NT2/D1 (cell line): Measurements from ENCODE around the gene UBE2J2.
A peak's percentile ranks its signal among the peaks of the same experiment; 100 is the strongest.

Source experiments
- DNase-seq: peaks from one replicate; pipeline ENCODE4 v3.0.0-alpha.2; 2011; ENCODE audit warnings: low read depth, low spot score
- H3K27me3 ChIP-seq: 2 replicates; pipeline ENCODE4 v1.6.0; 2011; ENCODE audit warnings: mild to moderate bottlenecking; ENCODE audit not compliant: insufficient read length, insufficient read depth
- H3K36me3 ChIP-seq: 2 replicates; pipeline ENCODE4 v1.6.1; 2011; ENCODE audit warnings: mild to moderate bottlenecking, low read length, mixed read lengths; ENCODE audit not compliant: insufficient read depth, insufficient read length
- H3K4me1 ChIP-seq: 2 replicates; pipeline ENCODE4 v1.5.1; 2011; ENCODE audit not compliant: insufficient read depth, insufficient read length
- H3K4me3 ChIP-seq: 2 replicates; pipeline ENCODE4 v1.5.1; 2011; ENCODE audit warnings: low read depth; ENCODE audit not compliant: insufficient read length
- H3K9ac ChIP-seq: 2 replicates; pipeline ENCODE4 v1.6.0; 2011; ENCODE audit warnings: low read depth; ENCODE audit not compliant: insufficient read length
- H3K9me3 ChIP-seq: 2 replicates; pipeline ENCODE4 v1.5.1; 2011; ENCODE audit warnings: mild to moderate bottlenecking, low read length; ENCODE audit not compliant: insufficient read depth
- SUZ12 ChIP-seq: IDR thresholded peaks from 2 replicates; pipeline ENCODE4 v1.6.1; 2011; ENCODE audit not compliant: insufficient read length, insufficient read depth; ENCODE audit errors: extremely low read depth
- YY1 ChIP-seq: IDR thresholded peaks from 2 replicates; pipeline ENCODE4 v1.6.1; 2011; ENCODE audit not compliant: insufficient read length, insufficient read depth
- ZNF274 ChIP-seq: IDR thresholded peaks from 2 replicates; pipeline ENCODE4 v1.6.1; 2011; ENCODE audit warnings: mild to moderate bottlenecking, low read depth, low read length

UBE2J2 gene

GRCh38 chr1:1273512-1274298 is at the start of gene UBE2J2:
TSS of gene UBE2J2 (minus strand) at chr1:1273854. CDS start at chr1:1267992, 5,862 bp downstream.
- Histone ChIP-seq H3K4me3 (peak within 1 kb of the TSS; percentile 84), H3K9me3 (no peaks in the 10 kb centered on the region; the same call in 1 of the 2 replicates), H3K36me3 (peaks cover 37% of the 10 kb centered on the region), H3K27me3 (no peaks in the 10 kb centered on the region), H3K9ac (peak within 1 kb of the TSS; percentile 95), H3K4me1 (peaks cover 7% of the 10 kb centered on the region)
- peak; percentile 76 for DNase-seq
- TF ChIP-seq YY1, result peak; percentile 78
- no peak for TF ChIP-seq SUZ12
- no peak for TF ChIP-seq ZNF274

- H3K36me3 ChIP-seq, result peaks cover 52% of the 10 kb centered on the region
- TF ChIP-seq SUZ12 (no peak), YY1 (no peak), ZNF274 (no peak)
- no peaks in the 10 kb centered on the region for H3K27me3 ChIP-seq
- H3K4me3 ChIP-seq, result no peak overlapping the region
- no peak for DNase-seq
- no peaks in the 10 kb centered on the region for H3K9me3 ChIP-seq
- H3K4me1 ChIP-seq, result peaks cover 11% of the 10 kb centered on the region
- peak overlapping the region; percentile 50 for H3K9ac ChIP-seq
These were observed 49.3 kb upstream of the UBE2J2 start for GRCh38 chr1:1322952-1323351.

DNA sequence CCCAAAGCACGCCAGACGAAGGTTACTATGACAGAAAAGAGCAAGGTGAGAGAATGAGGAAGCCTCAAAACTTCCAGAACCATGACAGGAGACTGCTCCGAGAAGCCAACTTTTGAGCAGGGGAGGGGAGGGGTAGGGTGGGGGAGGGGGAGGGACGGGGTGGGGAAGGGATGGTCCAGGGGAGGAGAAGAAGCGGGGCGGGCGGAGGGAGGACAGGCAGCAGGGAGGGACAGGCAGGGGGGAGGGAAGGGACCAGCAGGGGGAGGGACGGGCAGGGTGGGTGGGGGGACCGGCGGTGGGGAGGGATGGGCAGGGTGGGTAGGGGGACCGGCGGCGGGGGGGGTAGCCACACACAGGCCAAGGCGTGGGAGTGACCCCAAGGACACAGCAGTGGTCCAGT is 48.8 kb upstream of the UBE2J2 start:
- no peak overlapping the region for H3K4me3 ChIP-seq
- H3K9me3 ChIP-seq, result no peaks in the 10 kb centered on the region
- H3K4me1 ChIP-seq, result peaks cover 14% of the 10 kb centered on the region
- peaks cover 50% of the 10 kb centered on the region for H3K36me3 ChIP-seq
- DNase-seq, result no peak
- no peaks in the 10 kb centered on the region for H3K27me3 ChIP-seq
- no peak overlapping the region for H3K9ac ChIP-seq
- TF ChIP-seq YY1, result no peak
- no peak for TF ChIP-seq SUZ12
- no peak for TF ChIP-seq ZNF274

- Histone ChIP-seq H3K36me3 (peaks cover 52% of the 10 kb centered on the region), H3K9ac (peak overlapping the region; percentile 10)
- TF ChIP-seq ZNF274 (no peak), YY1 (no peak), SUZ12 (no peak)
These were observed 47.8 kb upstream of the UBE2J2 start for GRCh38 chr1:1321477-1321876.

DNA sequence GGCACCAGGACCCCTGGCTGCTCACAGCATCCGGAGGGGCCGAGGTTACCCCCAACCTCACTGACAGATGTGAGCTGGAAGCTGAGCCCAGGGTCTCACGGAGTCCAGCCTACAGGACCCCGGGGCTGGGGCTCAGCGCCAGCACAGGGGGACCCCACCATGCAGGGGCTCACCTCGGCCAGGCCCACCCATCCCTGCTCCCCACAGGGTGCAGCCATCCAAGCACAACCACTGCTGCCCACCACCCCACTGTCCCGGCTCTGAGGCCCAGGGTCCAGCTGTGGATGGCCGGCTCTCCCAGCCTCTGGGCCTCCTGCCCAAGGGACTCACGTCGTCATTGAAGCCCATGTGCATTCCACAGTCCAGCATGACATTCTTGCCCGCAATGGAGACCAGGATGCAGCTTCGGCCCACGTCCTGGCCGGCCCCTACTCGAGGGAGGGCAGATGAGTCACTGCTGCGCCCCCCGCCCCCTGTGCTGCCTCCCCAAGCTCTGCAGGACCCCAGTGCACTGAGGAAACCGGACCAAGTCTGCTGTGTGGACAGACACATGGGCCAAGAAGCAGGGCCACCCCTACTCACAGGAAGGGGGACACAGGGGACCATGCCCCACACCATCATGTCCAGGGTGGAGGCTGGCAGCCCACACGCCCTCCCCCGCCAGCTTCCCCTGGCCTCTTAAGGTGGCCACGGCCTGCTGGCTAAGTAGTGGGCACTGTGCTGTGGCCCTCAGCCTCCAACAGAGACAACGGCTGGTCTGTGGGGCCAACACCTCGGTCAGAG is 47.2 kb upstream of the UBE2J2 start:
- TF ChIP-seq ZNF274 (no peak), YY1 (no peak), SUZ12 (no peak)
- Histone ChIP-seq H3K36me3 (peaks cover 57% of the 10 kb centered on the region), H3K9me3 (no peaks in the 10 kb centered on the region), H3K4me3 (no peak overlapping the region), H3K4me1 (peaks cover 14% of the 10 kb centered on the region), H3K27me3 (no peaks in the 10 kb centered on the region), H3K9ac (peak overlapping the region; percentile 10)
- no peak for DNase-seq

More at GRCh38 chr1:1321477-1321876, 47.8 kb upstream of the UBE2J2 start:
- Histone ChIP-seq H3K4me1 (peaks cover 14% of the 10 kb centered on the region), H3K9me3 (no peaks in the 10 kb centered on the region), H3K27me3 (no peaks in the 10 kb centered on the region), H3K4me3 (no peak overlapping the region)
- DNase-seq, result no peak

GRCh38 chr1:1319646-1319941 is 45.9 kb upstream of the UBE2J2 start:
- Histone ChIP-seq H3K4me1 (peaks cover 14% of the 10 kb centered on the region), H3K9me3 (no peaks in the 10 kb centered on the region), H3K4me3 (no peak overlapping the region), H3K27me3 (no peaks in the 10 kb centered on the region), H3K36me3 (peaks cover 65% of the 10 kb centered on the region), H3K9ac (no peak overlapping the region)
- DNase-seq, result no peak
- TF ChIP-seq YY1 (no peak), SUZ12 (no peak), ZNF274 (no peak)
